GM12878 (cell line): ENCODE measurements around the gene NUB1. TPM values are rescaled to one million over a fixed set of nuclear protein-coding genes. Genes with fewer than 3 reads are reported as not detected.

Experiments used
- ATAC-seq: fragments of 200-7000 bp; cut with Tn5 transposase; 3 replicates; pipeline ENCODE4 v1.9.1; 2020; ENCODE audit warnings: mild to moderate bottlenecking, moderate library complexity
- BruUV-seq: library from RNA; stranded (reverse); fragments of 400-500 nt; replicated peaks from 2 replicates; lab custom pipeline; 2021; lab: Mats Ljungman, UMichigan
- CTCF ChIA-PET: fragments of 300-600 bp; sonication (Branson Sonifier 250); formaldehyde crosslinking; extraction: SDS; loops from one replicate; lab custom pipeline; 2021; ENCODE audit warnings: inconsistent platforms; lab: Yijun Ruan, JAX
- POLR2A ChIA-PET: fragments of 350-600 bp; formaldehyde crosslinking; extraction: SDS; loops from one replicate; lab custom pipeline; 2021; ENCODE audit warnings: inconsistent platforms; lab: Charles Lee
- RAD21 ChIA-PET: fragments of 300-600 bp; sonication (Branson Sonifier 250); formaldehyde crosslinking; loops from one replicate; lab custom pipeline; 2023; ENCODE audit warnings: antibody characterized with exemption; ENCODE audit not compliant: unreplicated experiment; lab: Charles Lee
- SMC1A ChIA-PET: fragments of 300-600 bp; sonication (Branson Sonifier 250); formaldehyde crosslinking; loops from one replicate; lab custom pipeline; 2023; ENCODE audit not compliant: unreplicated experiment, uncharacterized antibody; lab: Charles Lee
- DNase-seq: peaks from one replicate; pipeline ENCODE4 v3.0.0-alpha.2; 2011; ENCODE audit warnings: low read depth, low spot score
- FAIRE-seq: peaks from 3 replicates; lab custom pipeline; 2011; peaks lifted over from hg19 to GRCh38; lab: Jason Lieb, UNC
- H2AFZ ChIP-seq: 2 replicates; pipeline ENCODE4 v1.6.0; 2011; ENCODE audit warnings: low read depth, low read length, control low read depth; ENCODE audit not compliant: control insufficient read depth
- H3K27ac ChIP-seq: 2 replicates; pipeline ENCODE4 v1.5.1; 2011; ENCODE audit warnings: control low read depth; ENCODE audit not compliant: control insufficient read depth, insufficient read depth
- H3K27me3 ChIP-seq, 2 experiments: replicated peaks in 1 of 2; 2 replicates each; pipeline versions ENCODE4 v1.6.0 to v1.6.1; 2011; ENCODE audit warnings: low read length in 1 of 2; ENCODE audit not compliant: control insufficient read depth in 2 of 2, insufficient read depth in 2 of 2
- H3K36me3 ChIP-seq, 2 experiments: 2 replicates each; pipeline ENCODE4 v1.5.1; 2011; ENCODE audit warnings: low read length in 1 of 2; ENCODE audit not compliant: control insufficient read depth in 2 of 2, insufficient read depth in 2 of 2
- H3K4me1 ChIP-seq: 2 replicates; pipeline ENCODE4 v1.6.1; 2011; ENCODE audit warnings: mild to moderate bottlenecking, low read length, moderate library complexity, mixed read lengths; ENCODE audit not compliant: control insufficient read depth, insufficient read depth
- H3K4me2 ChIP-seq: 2 replicates; pipeline ENCODE4 v1.6.0; 2011; ENCODE audit warnings: control low read depth; ENCODE audit not compliant: control insufficient read depth, insufficient read depth
- H3K4me3 ChIP-seq: fragments of 200-600 bp; sonication (generic); 2 replicates; pipeline ENCODE4 v1.5.1; 2016
- H3K79me2 ChIP-seq: 2 replicates; pipeline ENCODE4 v1.6.0; 2011; ENCODE audit warnings: low read length; ENCODE audit not compliant: control insufficient read depth, insufficient read depth
- H3K9ac ChIP-seq: 2 replicates; pipeline ENCODE4 v1.8.0; 2011; ENCODE audit warnings: low read length, control low read depth, mixed read lengths; ENCODE audit not compliant: control insufficient read depth, insufficient read depth
- H3K9me3 ChIP-seq: replicated peaks from 3 replicates; pipeline ENCODE4 v1.5.1; 2011; ENCODE audit warnings: mild to moderate bottlenecking, low read length; ENCODE audit not compliant: control insufficient read depth, insufficient read depth
- H4K20me1 ChIP-seq: 2 replicates; pipeline ENCODE4 v1.6.0; 2011; ENCODE audit not compliant: control insufficient read depth, insufficient read depth
- CBFB ChIP-seq: IDR thresholded peaks from 2 replicates; pipeline ENCODE4 v1.6.1; 2016; ENCODE audit warnings: antibody characterized with exemption, low read depth
- CHD2 ChIP-seq: IDR thresholded peaks from 2 replicates; pipeline ENCODE4 v1.6.1; 2011; ENCODE audit warnings: low read depth, low read length, improper control_type of control experiment, borderline replicate concordance
- FOXM1 ChIP-seq: IDR thresholded peaks from 2 replicates; pipeline ENCODE4 v1.6.1; 2012; ENCODE audit warnings: low read depth, mild to moderate bottlenecking, inconsistent platforms, low read length, moderate library complexity
- HCFC1 ChIP-seq: fragments of 150-350 bp; IDR thresholded peaks from 2 replicates; pipeline ENCODE4 v1.6.1; 2014; ENCODE audit warnings: low read length
- KDM1A ChIP-seq: fragments of 200-600 bp; sonication (generic); IDR thresholded peaks from 2 replicates; pipeline ENCODE4 v1.6.1; 2016; ENCODE audit warnings: borderline replicate concordance
- MXI1 ChIP-seq: fragments of 150-350 bp; IDR thresholded peaks from 2 replicates; pipeline ENCODE4 v1.6.1; 2011; ENCODE audit warnings: low read depth, mild to moderate bottlenecking, inconsistent platforms, low read length, improper control_type of control experiment
- NFYA ChIP-seq: IDR thresholded peaks from 2 replicates; pipeline ENCODE4 v1.6.1; 2011; ENCODE audit warnings: low read depth, mild to moderate bottlenecking, low read length, improper control_type of control experiment, borderline replicate concordance
- NFYB ChIP-seq: IDR thresholded peaks from 2 replicates; pipeline ENCODE4 v1.6.1; 2011; ENCODE audit warnings: low read depth, mild to moderate bottlenecking, low read length, improper control_type of control experiment, moderate library complexity; ENCODE audit not compliant: insufficient read depth
- POLR2A ChIP-seq: IDR thresholded peaks from 2 replicates; pipeline ENCODE4 v1.6.1; 2011; ENCODE audit warnings: low read depth, mild to moderate bottlenecking, low read length
- TARDBP ChIP-seq: IDR thresholded peaks from 2 replicates; pipeline ENCODE4 v1.6.1; 2016; ENCODE audit warnings: borderline replicate concordance
- ZNF384 ChIP-seq: IDR thresholded peaks from 2 replicates; pipeline ENCODE4 v1.6.1; 2012; ENCODE audit warnings: low read depth, mild to moderate bottlenecking, low read length, improper control_type of control experiment, borderline replicate concordance
- WGBS: methylation state at CpG from one replicate; pipeline ENCODE4 v1.1.6; 2016; ENCODE audit warnings: low lambda C conversion rate; ENCODE audit not compliant: insufficient replicate concordance, insufficient coverage; ENCODE audit errors: missing lambda C conversion rate; 5-methylcytosine and 5-hydroxymethylcytosine counted together
- in situ Hi-C: fragments of 300-500 bp; cut with MboI; formaldehyde crosslinking; loops from 9 replicates; pipeline ENCODE4 v1.14.3; 2018; ENCODE audit warnings: mixed read lengths
- intact Hi-C: fragments of 100-400 bp; cut with micrococcal nuclease; formaldehyde crosslinking; loops from one replicate; pipeline ENCODE4 v1.14.2; 2022; ENCODE audit not compliant: unreplicated experiment
- polyA plus RNA-seq, 11 experiments: library from polyadenylated mRNA; depleted of rRNA in 4 of 11; unstranded in 6 of 11; stranded (reverse) in 5 of 11; fragments of >200 nt; fragmentation: Nextera tagmentation in 4 of 11; fragmentation: Illumina TruSeq in 1 of 11; extraction: Ambion mirVana in 4 of 11; extraction: Trizol in 1 of 11; gene quantifications; 1 replicate in 1 of 11; 2 replicates in 10 of 11; pipeline versions ENCODE4 v1.2.1 to v1.2.3, GENCODE V29; 2011 to 2016; ENCODE audit warnings: inconsistent platforms in 2 of 11, missing spikeins in 2 of 11, low read depth in 1 of 11
- total RNA-seq, 4 experiments: library from RNA; depleted of rRNA in 3 of 4; stranded (reverse); fragments of >200 nt in 3 of 4; fragmentation: Illumina TruSeq in 1 of 4; extraction: Trizol in 1 of 4; gene quantifications; 2 replicates each; pipeline versions ENCODE4 v1.2.1 to v1.2.3, GENCODE V29; 2013 to 2021
- TF ChIP-seq, protein P1 (sequence below): fragments of 450-650 bp; IDR thresholded peaks from 2 replicates; pipeline ENCODE4 v1.6.1; 2017; ENCODE audit warnings: mild to moderate bottlenecking
- TF ChIP-seq, protein P2 (sequence below): fragments of 150-350 bp; IDR thresholded peaks from 2 replicates; pipeline ENCODE4 v1.6.1; 2016; ENCODE audit warnings: low read depth, low read length
- TF ChIP-seq, protein P3 (sequence below): fragments of 450-650 bp; formaldehyde crosslinking; IDR thresholded peaks from 2 replicates; pipeline ENCODE4 v1.5.0; 2022; ENCODE audit warnings: mild to moderate bottlenecking, missing genetic modification characterization
- TF ChIP-seq, protein P4 (sequence below): IDR thresholded peaks from 2 replicates; pipeline ENCODE4 v1.6.1; 2011; ENCODE audit warnings: low read depth, mild to moderate bottlenecking, low read length, moderate library complexity, borderline replicate concordance; ENCODE audit errors: extremely low read depth

Gene NUB1
- total and polyA plus RNA-seq, 10 of the 15 experiments (the other 5 are each of a cell fraction or from before 2014, with no cell fraction given) = 24.1 to 102 (median 49.0) TPM

DNA sequence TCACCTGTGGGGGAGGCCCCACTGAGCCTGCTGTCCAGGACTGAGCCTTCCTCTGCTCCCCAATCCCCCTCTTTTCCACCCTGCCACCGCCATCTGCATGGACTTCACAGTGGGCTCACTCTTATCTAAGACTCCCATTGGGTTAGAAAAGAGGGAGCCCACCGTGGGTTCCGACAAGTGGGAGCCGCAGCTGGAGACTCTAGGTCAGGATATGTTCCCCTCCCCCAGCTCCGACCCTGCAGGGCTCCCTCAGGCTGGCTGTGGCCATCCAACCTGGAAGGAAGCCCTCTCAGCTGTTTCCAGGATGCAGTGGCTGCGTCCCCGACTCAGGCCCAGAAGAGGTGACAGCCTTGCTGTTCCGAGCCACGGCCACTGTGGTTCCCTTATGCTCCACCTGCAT, 63.4 kb downstream of the NUB1 start (continued):
- TF ChIP-seq, protein P1, sequence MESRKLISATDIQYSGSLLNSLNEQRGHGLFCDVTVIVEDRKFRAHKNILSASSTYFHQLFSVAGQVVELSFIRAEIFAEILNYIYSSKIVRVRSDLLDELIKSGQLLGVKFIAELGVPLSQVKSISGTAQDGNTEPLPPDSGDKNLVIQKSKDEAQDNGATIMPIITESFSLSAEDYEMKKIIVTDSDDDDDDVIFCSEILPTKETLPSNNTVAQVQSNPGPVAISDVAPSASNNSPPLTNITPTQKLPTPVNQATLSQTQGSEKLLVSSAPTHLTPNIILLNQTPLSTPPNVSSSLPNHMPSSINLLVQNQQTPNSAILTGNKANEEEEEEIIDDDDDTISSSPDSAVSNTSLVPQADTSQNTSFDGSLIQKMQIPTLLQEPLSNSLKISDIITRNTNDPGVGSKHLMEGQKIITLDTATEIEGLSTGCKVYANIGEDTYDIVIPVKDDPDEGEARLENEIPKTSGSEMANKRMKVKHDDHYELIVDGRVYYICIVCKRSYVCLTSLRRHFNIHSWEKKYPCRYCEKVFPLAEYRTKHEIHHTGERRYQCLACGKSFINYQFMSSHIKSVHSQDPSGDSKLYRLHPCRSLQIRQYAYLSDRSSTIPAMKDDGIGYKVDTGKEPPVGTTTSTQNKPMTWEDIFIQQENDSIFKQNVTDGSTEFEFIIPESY = no peak
- no peak for TF ChIP-seq MXI1
- no peak for TF ChIP-seq HCFC1
- TF ChIP-seq, protein P2, sequence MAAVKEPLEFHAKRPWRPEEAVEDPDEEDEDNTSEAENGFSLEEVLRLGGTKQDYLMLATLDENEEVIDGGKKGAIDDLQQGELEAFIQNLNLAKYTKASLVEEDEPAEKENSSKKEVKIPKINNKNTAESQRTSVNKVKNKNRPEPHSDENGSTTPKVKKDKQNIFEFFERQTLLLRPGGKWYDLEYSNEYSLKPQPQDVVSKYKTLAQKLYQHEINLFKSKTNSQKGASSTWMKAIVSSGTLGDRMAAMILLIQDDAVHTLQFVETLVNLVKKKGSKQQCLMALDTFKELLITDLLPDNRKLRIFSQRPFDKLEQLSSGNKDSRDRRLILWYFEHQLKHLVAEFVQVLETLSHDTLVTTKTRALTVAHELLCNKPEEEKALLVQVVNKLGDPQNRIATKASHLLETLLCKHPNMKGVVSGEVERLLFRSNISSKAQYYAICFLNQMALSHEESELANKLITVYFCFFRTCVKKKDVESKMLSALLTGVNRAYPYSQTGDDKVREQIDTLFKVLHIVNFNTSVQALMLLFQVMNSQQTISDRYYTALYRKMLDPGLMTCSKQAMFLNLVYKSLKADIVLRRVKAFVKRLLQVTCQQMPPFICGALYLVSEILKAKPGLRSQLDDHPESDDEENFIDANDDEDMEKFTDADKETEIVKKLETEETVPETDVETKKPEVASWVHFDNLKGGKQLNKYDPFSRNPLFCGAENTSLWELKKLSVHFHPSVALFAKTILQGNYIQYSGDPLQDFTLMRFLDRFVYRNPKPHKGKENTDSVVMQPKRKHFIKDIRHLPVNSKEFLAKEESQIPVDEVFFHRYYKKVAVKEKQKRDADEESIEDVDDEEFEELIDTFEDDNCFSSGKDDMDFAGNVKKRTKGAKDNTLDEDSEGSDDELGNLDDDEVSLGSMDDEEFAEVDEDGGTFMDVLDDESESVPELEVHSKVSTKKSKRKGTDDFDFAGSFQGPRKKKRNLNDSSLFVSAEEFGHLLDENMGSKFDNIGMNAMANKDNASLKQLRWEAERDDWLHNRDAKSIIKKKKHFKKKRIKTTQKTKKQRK = no peak
- TF ChIP-seq NFYB = no peak

DNA sequence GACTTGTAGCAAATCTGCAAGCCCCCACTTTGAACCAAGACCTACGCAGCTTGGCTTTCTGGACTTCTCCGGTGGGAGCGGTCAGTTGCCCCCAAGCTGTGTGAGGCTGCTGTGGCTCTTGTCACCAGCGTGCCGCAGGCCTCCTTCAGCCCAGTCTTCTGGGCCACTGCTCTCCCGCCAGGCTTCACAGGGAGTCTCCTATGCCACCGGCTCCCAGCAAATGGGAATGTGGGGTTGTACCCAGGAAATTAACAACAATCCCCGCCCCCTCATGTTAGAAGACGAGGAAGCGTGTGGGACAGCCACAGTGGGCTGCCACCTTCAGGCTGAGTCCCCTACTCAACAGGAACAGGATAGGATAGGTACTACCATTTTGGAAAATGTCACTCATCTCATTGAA, 64.0 kb downstream of the NUB1 start:
- intact Hi-C loops = no loop called here
- POLR2A ChIA-PET = no interaction called here

More for the DNA sequence above, 64.0 kb downstream of the NUB1 start:
- ATAC-seq = no peak
- DNase-seq = no peak
- H2AFZ ChIP-seq = no peak overlapping the region
- no peak for FAIRE-seq
- BruUV-seq = no TSS peak
- no peaks in the 10 kb centered on the region for H4K20me1 ChIP-seq
- H3K4me3 ChIP-seq = no peak overlapping the region
- in situ Hi-C loops = no loop called here
- peaks cover 6% of the 10 kb centered on the region for H3K4me1 ChIP-seq
- no peak for TF ChIP-seq TARDBP
- TF ChIP-seq, protein P3, sequence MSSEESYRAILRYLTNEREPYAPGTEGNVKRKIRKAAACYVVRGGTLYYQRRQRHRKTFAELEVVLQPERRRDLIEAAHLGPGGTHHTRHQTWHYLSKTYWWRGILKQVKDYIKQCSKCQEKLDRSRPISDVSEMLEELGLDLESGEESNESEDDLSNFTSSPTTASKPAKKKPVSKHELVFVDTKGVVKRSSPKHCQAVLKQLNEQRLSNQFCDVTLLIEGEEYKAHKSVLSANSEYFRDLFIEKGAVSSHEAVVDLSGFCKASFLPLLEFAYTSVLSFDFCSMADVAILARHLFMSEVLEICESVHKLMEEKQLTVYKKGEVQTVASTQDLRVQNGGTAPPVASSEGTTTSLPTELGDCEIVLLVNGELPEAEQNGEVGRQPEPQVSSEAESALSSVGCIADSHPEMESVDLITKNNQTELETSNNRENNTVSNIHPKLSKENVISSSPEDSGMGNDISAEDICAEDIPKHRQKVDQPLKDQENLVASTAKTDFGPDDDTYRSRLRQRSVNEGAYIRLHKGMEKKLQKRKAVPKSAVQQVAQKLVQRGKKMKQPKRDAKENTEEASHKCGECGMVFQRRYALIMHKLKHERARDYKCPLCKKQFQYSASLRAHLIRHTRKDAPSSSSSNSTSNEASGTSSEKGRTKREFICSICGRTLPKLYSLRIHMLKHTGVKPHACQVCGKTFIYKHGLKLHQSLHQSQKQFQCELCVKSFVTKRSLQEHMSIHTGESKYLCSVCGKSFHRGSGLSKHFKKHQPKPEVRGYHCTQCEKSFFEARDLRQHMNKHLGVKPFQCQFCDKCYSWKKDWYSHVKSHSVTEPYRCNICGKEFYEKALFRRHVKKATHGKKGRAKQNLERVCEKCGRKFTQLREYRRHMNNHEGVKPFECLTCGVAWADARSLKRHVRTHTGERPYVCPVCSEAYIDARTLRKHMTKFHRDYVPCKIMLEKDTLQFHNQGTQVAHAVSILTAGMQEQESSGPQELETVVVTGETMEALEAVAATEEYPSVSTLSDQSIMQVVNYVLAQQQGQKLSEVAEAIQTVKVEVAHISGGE = no peak
- no peak for TF ChIP-seq ZNF384
- TF ChIP-seq CHD2 = no peak
- TF ChIP-seq POLR2A = no peak
- TF ChIP-seq, protein P4, sequence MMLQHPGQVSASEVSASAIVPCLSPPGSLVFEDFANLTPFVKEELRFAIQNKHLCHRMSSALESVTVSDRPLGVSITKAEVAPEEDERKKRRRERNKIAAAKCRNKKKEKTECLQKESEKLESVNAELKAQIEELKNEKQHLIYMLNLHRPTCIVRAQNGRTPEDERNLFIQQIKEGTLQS = no peak
- no peak for TF ChIP-seq KDM1A
- TF ChIP-seq FOXM1 = no peak
- no peak for TF ChIP-seq CBFB
- TF ChIP-seq NFYA = no peak
- H3K4me2 ChIP-seq = no peak overlapping the region
- ChIA-PET RAD21 (no interaction called here), SMC1A (no interaction called here), CTCF (no interaction called here)
- H3K27ac ChIP-seq = no peak overlapping the region
- no peaks in the 10 kb centered on the region for H3K9me3 ChIP-seq
- no peaks in the 10 kb centered on the region for H3K36me3 ChIP-seq
- H3K27me3 ChIP-seq = peaks cover 5 to 9% of the 10 kb centered on the region in 2 experiments; a peak in 3 of 4 replicates
- no peaks in the 10 kb centered on the region for H3K79me2 ChIP-seq
- WGBS = 63% methylated on average over 10 of the region's 10 CpGs
- H3K9ac ChIP-seq = no peak overlapping the region
